Lung microvascular endothelial cell (primary cell): Measurements from ENCODE around the gene NUP50. TPM values are rescaled to one million over a fixed set of nuclear protein-coding genes. Genes with fewer than 3 reads are reported as not detected.

Experiments used
- DNase-seq, 2 donors: peaks; one replicate each; pipeline versions ENCODE4 v3.0.0 to v3.0.0-alpha.2; 2010; ENCODE audit warnings: low read depth in 2 of 2
- total RNA-seq: library from RNA; depleted of rRNA; stranded (reverse); fragments of >200 nt; gene quantifications from 2 replicates; pipeline ENCODE4 v1.2.1, GENCODE V29; 2014

The NUP50 gene
- total RNA-seq, 1 donor from 2014 or later, result 41.5 TPM

DNA sequence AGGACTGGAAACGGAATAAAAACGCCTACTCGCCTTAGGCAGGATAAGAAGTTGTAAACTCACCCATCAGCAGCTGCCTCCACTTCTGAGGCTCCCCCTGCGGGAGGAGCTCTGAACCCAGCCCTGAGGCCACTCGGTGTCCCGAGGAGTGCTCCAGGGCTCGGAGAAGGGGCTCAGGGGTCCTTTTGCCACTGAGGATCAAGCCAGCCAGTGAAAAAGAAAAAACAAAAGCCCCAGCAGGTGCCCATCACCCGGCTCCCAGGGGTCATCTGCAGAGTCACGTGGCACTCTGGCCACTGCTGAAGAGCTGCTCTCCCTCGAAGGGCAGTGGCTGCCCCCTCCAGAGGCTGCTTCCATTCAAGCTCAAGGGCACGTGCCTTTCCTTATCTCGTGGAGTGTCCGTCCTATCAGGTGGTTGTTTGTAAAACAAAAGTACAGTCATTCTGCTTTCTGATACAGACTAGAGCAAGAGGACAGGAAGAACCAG, 29.0 kb downstream of the NUP50 start:
- no peak for DNase-seq

DNA sequence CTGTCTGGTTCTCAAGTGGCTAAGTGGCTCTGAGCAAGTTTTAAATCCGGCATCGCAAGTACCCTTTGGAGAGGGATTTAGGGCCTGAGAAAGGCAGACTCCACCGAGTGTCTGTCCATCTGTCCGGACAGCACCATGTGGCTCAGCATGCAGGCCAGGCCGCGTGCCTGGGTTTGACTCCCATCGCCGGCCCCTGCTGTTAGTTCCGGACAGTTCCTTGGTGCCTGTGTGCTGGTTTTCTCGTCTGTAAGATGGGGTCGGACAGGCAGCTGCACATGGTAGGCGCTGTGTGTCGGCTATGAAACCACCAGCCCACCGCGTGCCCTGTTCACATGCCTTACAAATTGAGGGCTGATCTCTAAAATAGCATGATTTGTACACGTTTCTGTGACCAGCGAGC, 31.0 kb downstream of the NUP50 start:
- DNase-seq, result no peak

DNA sequence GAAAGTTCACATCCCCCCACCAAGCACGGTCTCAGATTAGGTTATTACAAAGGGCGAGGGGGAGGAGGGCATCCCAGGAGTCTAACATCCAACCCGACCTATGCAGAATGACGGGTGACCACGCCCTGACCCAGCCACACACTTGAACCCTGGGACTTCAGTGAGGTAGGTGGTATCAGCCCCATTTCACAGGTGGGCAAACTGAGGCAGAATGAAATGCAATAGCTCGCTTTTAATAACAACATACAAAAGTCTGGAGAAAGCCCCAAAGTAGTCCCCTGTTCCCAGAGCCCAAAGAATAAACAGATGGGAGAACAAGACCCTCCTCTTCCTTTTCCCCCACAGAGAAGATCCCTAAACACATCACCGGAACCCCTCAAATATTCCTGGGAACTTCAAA, 31.9 kb downstream of the NUP50 start:
- no peak for DNase-seq

DNA sequence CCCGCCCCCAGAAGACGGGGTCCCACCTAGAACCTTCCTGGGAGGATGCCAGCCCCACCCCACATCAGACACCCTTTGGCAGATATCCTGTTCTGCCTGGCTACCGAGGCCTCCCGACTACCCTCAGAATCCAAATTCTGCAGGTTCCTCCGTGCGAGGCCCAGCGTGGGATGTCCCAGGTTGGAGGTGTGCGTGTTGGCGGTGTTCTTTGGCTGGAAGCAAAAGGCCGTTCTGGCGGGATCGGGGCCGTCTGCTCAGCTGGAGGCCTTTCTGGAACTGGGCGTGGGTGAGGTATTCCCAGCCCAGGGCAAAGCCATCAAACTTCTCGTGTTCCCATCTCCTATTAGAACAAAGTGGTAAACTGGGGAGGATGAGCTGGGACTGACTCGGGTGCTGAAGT, 32.6 kb downstream of the NUP50 start:
- DNase-seq, result no peak

DNA sequence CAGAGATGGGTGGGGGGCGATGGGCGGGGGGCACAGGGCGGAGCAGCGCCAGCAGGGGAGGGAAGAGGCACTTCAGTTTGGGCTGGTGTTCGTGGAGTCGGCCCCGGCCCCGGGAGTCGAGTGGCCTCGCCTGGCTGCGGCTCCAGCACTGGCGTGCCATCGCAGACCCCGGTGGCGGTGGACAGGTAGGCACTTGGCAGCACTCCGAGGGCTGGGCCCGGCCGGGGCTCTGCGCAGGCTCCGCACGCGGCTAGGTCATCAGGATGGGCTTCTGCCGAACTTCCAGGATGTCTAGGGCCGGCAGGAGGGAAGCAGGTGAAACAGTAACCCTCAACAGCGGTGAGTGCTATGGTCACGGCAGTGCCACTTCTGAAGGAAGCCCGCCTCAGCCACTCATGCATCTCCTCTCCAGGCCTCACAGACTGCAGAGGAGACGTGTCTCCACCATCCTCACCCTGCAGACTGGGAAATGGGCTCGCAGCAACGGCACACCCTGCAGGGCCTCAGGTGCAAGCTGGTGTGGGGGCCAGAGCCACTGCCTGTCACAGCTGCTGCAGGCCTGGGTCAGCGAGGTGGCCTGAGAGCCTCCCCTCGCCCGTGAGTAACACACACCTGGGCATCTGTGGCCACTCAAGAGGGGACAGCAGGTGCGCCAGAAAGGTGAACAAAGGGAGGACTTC, 33.3 kb downstream of the NUP50 start:
- DNase-seq, result no peak

DNA sequence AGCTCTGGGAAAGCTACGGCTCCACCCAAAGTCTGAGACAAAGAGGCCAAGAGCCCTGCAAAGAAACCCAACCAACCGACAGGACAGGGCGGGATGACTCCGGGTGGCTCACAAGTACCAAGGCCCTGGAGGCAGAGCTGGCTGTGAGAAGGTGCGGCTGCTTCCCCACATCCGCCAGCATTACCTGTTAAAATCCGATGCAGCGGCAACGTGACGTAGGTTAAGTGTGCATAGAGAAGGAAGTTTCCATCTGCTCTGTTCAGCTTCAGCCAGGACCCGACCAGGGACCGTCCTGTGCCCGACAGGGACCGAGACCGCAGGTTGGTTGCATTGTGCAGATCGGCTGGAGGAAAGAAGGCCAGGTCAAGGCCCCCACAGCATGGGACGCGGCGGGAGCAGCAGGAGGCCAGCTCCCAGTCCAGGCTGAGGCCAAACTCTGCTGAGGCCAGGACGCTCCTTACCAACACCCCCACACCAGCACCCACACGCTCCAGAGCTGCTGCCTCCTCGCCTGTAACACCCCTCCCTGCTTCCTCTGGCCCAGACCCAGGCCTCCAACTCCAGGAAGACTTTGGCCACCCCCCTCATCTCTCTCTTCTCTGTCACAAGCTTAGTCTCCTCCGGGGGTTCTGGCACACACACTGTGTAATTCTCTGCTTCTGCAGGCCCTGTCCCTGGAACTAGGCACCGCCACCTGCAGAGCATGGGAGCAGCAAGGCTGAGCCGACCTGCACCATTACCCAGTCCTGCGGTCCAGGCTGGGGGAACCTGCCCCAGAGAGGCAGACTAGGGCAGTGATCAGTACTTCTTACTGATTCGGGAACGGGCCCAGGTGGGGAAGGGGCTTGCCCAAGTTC, 34.1 kb downstream of the NUP50 start:
- no peak for DNase-seq

DNA sequence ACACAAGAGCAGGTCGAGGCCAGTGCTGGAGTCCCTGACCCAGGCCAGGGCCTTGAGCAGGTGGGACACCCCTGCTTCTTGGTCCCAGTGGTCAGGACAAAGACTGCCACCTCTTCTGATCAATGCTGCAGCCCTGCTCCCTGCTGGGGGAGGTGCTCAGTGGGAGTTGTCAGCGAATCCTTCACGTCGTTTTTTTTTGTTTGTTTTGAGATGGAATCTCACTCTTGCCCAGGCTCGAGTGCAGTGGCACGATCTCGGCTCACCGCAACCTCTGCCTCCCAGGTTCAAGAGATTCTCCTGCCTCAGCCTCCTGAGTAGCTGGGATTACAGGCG, 34.7 kb downstream of the NUP50 start:
- DNase-seq, result no peak

DNA sequence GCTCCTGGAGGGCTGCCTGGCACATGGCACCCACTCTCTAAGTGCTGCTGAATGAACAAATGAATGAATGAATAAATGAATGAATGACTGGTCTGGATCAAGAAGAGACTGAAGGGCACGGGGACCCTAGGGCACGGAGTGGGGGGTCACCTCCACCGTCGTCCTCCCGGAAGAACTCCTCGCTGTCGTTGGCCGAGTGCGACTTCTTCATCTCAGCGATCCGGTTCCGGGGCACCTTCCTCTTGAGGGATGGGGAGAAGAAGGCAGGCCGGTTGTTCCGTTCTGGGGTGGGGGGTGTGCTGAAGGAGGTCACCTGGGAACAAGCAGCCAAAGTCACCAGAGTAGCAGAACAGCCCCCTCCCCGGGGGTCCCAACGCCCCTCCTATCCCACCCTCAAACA, 36.0 kb downstream of the NUP50 start:
- no peak for DNase-seq

DNA sequence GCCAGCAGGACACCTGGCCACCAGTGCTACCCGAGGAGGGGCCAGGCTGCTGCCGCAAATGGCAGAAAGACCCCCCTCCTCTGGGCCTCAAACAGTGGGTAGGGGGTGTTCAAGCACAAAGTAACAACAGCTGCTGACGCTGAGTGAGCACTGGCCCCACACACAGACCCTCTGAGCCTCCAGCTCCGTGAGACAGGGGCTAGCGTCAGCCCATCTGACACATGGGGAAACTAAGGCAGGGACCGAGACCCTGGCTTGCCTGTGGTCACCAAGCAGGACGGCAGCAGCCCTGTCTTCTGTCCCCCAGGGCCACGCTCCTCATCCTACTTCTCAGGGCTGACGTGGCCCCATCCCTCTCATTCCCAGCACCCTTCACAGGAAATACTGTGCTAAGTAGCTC, 36.5 kb downstream of the NUP50 start:
- no peak for DNase-seq

DNA sequence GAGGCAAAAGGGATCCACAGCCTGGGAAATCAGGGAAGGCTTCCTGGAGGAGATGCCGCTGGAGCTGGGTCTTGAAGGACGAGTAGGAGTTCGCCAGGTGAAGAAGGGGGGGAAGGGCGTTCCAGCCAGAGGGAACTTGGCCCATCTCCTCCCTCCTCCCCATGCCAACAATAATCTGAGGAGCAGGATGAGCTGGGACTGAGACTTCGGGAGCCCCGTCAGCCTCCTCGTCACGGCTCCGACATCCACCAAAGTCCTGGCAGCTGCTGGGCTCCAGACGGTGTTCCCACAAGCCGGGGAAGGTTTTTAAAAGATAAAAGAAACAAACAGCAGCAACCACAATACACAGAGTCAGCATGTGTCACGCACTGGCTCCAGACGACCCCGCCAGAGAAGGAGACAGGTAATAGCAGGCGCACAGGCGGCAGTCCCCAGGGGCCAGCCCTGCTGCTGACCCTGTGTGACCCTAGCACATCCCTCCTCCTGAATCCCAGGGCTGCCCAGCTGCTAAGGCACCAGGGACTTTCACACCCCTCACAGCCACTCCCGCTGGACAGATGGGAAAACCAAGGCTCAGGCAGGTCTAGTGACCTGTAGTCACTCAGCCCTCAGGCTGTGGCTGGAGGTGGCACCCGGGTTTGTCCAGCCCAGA, 37.3 kb downstream of the NUP50 start:
- DNase-seq, result no peak

DNA sequence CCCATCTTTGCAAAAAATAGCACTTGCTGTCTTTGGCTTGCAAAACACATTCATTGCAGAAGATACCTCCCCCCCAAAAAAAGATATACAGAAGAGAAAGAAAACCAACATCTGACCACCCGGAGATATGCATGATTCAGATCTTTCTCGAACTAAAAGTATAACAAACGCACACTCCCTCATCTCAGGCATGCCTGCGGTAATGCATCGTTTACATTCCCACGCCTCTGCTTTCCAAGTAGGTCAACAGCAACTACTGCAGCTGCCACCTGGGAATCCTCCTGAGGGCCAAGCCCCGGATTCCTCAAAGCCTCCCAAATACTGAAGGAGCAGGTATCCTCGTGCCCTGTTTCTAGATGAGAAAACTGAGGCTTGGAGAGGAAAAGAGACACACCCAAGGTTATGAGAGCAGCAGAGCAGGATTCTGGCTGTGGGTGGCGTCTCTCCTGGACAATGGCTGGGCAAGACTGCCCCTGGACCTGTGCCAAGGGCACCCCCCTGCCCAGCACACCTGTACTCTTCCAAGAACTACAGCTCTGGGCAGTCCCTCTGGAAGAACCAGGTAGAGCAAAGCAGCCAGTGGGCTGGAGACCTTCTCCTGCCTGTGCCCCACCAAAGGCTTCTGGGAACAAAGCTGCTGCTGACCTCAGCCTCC, 38.1 kb downstream of the NUP50 start:
- DNase-seq, result no peak

DNA sequence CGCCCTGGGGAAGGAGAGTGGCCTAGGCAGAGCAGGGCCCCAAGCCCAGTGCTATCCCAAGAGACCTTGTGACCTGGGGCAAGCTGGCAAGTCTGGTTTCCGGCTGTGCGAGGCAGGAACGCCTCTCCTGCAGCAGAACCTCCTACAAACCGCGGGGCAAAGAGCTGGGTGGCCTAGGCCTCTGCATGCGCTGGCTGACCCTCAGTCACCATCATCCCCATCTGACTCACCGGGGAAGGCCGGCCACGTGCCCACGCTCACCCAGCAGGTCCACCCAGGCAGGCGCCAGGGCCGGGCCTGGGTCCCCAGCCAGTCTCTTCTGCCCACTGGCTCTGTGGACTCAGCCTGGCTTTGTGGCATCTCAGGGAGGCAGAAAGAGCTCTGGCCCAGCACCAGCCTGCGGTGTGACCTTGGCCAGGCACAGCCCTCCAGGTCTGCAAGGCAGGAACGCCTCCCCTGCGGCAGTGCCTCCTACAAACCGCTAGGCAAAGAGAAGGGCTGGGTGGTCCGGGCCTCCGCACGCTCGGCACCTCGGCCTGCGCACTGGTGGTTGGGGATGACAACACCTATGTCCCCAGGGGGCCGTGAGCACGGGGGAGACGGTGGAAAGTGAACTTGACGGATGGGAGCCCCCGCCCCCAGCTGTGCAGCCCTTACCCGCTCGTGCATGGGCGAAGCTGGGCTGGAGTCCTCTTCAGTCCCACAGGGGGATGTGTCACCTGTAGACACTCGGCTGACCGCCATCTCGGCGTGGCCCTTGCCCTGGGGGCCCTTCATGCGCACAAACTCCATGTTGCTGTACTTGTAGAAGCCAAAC, 38.8 kb downstream of the NUP50 start:
- DNase-seq, result no peak

DNA sequence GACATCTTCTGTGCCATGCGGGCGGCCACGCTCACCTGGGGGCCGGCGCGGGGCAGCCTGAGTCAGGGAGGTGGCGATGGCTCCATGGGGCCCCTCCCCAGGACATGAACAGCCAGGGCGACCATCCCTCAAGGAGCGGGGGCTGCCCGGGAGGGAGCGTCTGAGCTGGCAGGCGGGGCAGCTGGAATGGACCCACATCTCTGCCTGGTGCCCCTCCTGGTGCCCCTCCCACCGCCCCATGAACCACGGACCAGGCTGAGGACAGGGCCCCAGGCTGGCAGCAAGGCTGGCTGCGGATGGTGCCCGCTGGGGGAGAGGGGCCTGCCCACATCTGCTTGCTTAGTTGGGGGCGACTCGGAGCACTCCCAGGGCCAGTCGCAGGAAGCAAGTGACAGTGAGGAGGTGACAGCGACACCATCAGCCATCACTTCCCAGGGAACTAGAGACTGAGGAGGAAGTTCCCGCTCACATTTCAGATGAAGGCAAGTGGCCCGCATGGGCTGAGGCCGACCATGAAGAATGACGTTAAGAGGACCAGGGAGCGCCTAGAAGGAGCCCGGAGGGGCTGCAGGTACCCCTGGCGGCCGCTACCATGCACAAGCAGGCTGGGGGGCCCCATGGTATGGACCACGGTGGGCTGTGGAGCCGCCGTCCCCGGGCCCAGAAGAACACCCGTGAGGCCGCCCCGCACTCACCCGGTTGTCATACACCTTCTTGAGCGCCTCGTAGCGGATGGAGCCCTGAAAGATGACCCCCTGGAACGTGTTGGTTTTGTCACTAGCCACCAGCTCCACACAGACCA, 39.6 kb downstream of the NUP50 start:
- no peak for DNase-seq

DNA sequence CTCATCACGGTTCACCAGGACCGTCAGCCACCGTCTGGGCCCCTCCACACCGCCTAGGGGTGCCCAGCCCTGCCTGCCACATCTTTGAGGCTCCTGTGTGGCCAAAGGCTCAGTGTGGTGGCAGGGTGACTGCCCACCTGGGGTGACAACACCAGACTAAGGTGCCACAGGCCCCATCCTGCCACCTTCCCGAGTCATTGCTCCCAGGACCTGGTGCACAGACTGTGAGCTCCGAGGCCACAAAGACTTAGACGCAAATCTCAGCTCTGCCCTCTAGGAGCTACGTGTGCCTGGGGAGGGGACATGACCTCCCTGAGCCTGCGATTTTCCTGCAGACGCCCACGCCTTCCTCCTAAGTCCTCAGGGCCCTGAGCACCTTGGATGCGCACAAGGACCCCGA, 40.5 kb downstream of the NUP50 start:
- DNase-seq, result no peak

DNA sequence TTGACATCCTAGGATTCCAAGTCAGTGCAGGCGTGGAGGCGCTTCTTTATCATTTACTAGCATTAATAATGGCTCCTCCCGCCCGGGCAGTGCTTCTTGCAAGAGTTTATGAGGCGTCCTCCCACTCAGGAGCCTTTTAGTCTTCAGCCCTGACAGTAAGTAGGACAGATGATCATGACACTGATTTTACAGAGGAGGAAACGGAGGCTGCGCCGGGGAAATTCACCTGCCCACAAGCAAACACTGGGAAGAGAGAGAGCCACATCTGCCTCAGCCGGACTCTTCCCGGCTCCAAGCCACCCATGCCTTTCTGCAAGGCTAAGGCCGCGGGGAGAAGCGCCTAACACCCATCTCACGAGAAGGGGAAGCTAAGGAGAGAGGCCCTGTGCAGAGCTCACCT, 41.1 kb downstream of the NUP50 start:
- DNase-seq, result no peak

DNA sequence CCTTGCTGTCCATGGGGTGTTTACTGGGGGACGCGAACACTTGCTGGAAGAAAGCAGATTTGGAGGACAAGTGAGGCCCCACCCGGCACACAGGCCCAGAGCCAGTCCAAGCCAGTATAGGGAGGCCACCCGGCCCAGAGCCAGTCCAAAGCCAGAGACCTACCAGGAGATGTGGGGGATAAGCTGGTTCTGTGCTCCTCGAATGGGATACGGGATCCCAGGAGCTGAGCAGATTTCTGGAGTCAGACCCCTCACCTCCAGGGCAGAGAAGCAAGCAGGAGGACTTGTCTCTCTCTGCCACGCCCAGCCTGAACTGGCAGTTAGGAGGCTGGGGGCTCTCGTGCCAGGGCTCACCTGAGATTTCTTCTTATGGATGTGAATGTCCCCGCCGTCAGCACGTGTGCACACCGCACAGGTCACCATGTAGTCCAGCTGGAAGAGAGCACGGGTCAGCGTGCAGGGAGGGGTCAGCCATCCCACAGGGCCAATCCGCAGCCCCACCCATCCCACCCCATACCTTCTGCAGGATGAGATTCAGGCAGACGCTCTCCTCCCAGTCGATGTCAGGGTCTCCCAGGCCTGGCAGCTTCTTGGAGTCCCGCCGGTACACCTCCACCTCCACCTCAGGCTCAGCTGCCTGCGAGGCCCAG, 41.7 kb downstream of the NUP50 start:
- no peak for DNase-seq

DNA sequence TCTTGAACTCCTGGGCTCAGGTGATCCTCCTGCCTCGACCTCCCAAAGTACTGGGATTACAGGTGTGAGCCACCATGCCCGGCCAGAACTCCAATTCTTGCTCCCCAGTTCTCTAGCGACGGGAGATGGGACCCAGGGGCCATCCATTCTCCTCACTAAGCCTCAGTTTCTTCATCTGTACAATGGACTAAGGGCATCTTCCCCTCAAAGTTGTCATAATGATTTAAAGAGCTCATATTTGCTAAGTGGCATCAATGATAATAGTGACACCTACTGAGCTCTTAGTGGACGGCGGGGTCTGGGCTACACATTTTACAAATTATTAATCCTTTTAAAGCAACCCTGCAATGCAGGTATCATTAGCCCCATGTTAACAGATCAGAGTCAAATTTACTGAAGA, 42.5 kb downstream of the NUP50 start:
- no peak for DNase-seq

DNA sequence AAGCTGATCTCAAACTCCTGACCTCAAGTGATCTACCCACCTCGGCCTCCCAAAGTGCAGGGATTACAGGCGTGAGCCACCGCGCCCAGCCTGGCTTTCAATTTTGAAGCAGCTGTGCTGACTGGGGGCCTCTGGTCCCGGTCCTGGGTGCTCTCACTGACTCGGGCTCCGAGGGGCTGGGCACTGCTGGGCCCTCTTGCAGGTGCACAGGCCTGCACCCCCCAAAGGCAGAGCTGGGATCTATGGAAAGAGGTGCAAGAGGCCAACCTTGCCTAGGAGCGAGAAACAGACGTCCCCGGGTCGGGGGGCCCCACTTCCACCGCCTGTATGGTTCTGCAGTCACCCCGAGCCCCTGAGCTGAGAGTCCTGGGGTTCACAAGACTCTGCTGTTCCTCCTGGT, 43.8 kb downstream of the NUP50 start:
- no peak for DNase-seq

DNA sequence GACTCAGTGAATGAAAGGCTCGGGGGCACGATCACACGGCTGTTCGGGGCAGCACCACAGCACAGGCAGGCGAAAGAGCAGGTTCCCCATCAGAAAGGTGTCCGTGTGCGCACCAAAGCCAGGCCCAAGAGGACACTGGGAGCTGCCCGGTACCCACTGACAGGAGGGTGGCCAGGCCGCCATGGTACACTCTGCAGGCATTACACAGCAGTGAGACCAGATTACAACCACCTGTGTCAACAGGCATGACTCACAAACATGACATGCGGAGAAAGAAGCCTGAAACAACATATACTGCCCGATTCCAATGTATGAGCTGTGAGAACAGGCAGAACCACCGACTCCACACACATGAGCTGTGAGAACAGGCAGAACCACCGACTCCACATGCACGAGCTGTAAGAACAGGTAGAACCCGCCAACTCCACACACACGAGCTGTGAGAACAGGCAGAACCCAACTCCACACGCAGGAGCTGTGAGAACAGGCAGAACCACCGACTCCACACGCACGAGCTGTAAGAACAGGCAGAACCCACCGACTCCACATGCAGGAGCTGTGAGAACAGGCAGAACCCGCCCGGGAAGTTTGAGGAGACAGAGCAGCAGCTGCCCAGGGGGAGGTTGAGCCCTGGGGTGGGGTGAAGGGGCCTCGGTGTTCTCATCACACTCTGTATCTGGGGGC, 44.4 kb downstream of the NUP50 start:
- peak in 1 of 2 donors; percentile 18 for DNase-seq

DNA sequence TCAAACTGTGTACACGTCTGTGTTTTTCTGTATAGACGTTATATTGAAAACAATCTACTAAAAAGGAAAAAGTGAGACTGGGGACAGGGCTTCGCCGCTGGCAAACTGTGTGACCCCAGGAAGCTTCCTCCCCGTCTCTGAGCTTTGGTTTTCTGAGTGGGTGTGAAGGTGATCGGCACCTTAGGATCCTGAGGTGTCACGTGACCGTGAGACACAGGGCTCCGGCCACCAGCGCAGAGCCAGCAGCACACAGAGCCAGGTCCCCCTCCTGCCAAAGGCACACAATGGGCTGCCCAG, 44.9 kb downstream of the NUP50 start:
- DNase-seq, result no peak
